Fibroblast of lung (primary cell): ENCODE measurements around the gene PDP2.

ENCODE experiments used
- CTCF ChIP-seq, 2 donors: IDR thresholded peaks in 1 of 2; conservative IDR thresholded peaks in 1 of 2; 1 replicate in 1 of 2; 2 replicates in 1 of 2; pipeline ENCODE4 v1.5.1; 2011 to 2012; ENCODE audit warnings: low read length in 2 of 2, control low read depth in 1 of 2, inconsistent platforms in 1 of 2, low read depth in 1 of 2, mild to moderate bottlenecking in 1 of 2
- EZH2 ChIP-seq: IDR thresholded peaks from 2 replicates; pipeline ENCODE4 v1.5.1; 2012; ENCODE audit warnings: low read length, control low read depth, mild to moderate bottlenecking; ENCODE audit errors: missing control alignments

GRCh38 chr16:66856184-66856730, 24.1 kb upstream of the PDP2 start:
- TF ChIP-seq CTCF (conservative IDR thresholded peaks at IDR 0.05 in 1 of 2, IDR thresholded peaks at IDR 0.05 in 1 of 2; ENCODE audit: low read depth in 1 of 2, low read length in 2 of 2): no peak
- no peak for TF ChIP-seq EZH2
